ENCODE measurements around the gene ZDBF2.

GRCh38 chr2:206276169-206276942 is 1.9 kb downstream of the ZDBF2 start:
- no peak for TF ChIP-seq CTCF (IDR thresholded peaks at IDR 0.05; ENCODE audit: low read depth, low read length, poor library complexity, severe bottlenecking)
- no peak for TF ChIP-seq EZH2phosphoT487 (IDR thresholded peaks at IDR 0.05; ENCODE audit: borderline replicate concordance, low read length)

Data from DOHH2 (cell line).